Endothelial cell of umbilical vein (primary cell): ENCODE data around the gene MALSU1. TPM values are rescaled to one million over a fixed set of nuclear protein-coding genes. Genes with fewer than 3 reads are reported as not detected.

Source experiments
- BruUV-seq: library from RNA; stranded (reverse); fragments of 400-500 nt; replicated peaks from 2 replicates; lab custom pipeline; 2021; lab: Mats Ljungman, UMichigan
- CTCF ChIA-PET: fragments of 300-600, 350-600 bp; sonication (Branson Sonifier 250); formaldehyde crosslinking; loops from one replicate; lab custom pipeline; 2021; ENCODE audit warnings: antibody characterized with exemption, inconsistent platforms; lab: Charles Lee
- POLR2A ChIA-PET: fragments of 300-600, 350-600 bp; sonication (Branson Sonifier 250); formaldehyde crosslinking; loops from one replicate; lab custom pipeline; 2021; ENCODE audit warnings: antibody characterized with exemption, inconsistent platforms; lab: Charles Lee
- DNase-seq: peaks from one replicate; pipeline ENCODE4 v3.0.0-alpha.2; 2011; ENCODE audit warnings: low read depth, low spot score
- FAIRE-seq: peaks from 2 replicates; lab custom pipeline; 2011; peaks lifted over from hg19 to GRCh38; lab: Jason Lieb, UNC
- H2AFZ ChIP-seq: 2 replicates; pipeline ENCODE4 v1.6.0; 2012; ENCODE audit warnings: low read depth, low read length, control low read depth, inconsistent platforms
- H3K27ac ChIP-seq: 2 replicates; pipeline ENCODE4 v1.5.1; 2011; ENCODE audit warnings: low read depth, mild to moderate bottlenecking, control low read depth, low read length, moderate library complexity; ENCODE audit not compliant: insufficient read depth
- H3K27me3 ChIP-seq, 2 experiments: 2 replicates each; pipeline versions ENCODE4 v1.6.0 to v1.6.1; 2011; ENCODE audit warnings: low read length in 2 of 2, mixed read lengths in 1 of 2; ENCODE audit not compliant: control insufficient read depth in 2 of 2, insufficient read depth in 2 of 2
- H3K36me3 ChIP-seq, 2 experiments: 2 replicates in 1 of 2; 3 replicates in 1 of 2; pipeline ENCODE4 v1.5.1; 2011; ENCODE audit warnings: low read length in 2 of 2, mild to moderate bottlenecking in 1 of 2, moderate library complexity in 1 of 2; ENCODE audit not compliant: control insufficient read depth in 2 of 2, insufficient read depth in 2 of 2; ENCODE audit errors: extremely low read depth in 1 of 2
- H3K4me1 ChIP-seq: 3 replicates; pipeline ENCODE4 v1.5.1; 2011; ENCODE audit warnings: mild to moderate bottlenecking, low read length; ENCODE audit not compliant: control insufficient read depth, insufficient read depth; ENCODE audit errors: extremely low read depth
- H3K4me2 ChIP-seq: 2 replicates; pipeline ENCODE4 v1.6.1; 2011; ENCODE audit warnings: low read length, control low read depth, mixed read lengths; ENCODE audit not compliant: insufficient read depth
- H3K4me3 ChIP-seq, 3 experiments: fragments of 200-600 bp in 1 of 3; sonication (generic), shearing (Covaris generic) in 1 of 3; replicated peaks in 1 of 3; 2 replicates each; pipeline ENCODE4 v1.5.1; 2011 to 2016; ENCODE audit warnings: control low read depth in 3 of 3, low read length in 3 of 3, mild to moderate bottlenecking in 2 of 3, inconsistent platforms in 1 of 3, low read depth in 1 of 3, moderate library complexity in 1 of 3; ENCODE audit not compliant: insufficient read depth in 1 of 3
- H3K79me2 ChIP-seq: 2 replicates; pipeline ENCODE4 v1.6.0; 2012; ENCODE audit warnings: low read length, inconsistent platforms; ENCODE audit not compliant: control insufficient read depth, insufficient read depth
- H3K9ac ChIP-seq: replicated peaks from 2 replicates; pipeline ENCODE3; 2011; ENCODE audit warnings: low read length, control low read depth; ENCODE audit not compliant: insufficient read depth; ENCODE audit errors: extremely low read depth
- H3K9me1 ChIP-seq: replicated peaks from 3 replicates; pipeline ENCODE4 v1.6.0; 2011; ENCODE audit warnings: mild to moderate bottlenecking, low read length; ENCODE audit not compliant: control insufficient read depth, insufficient read depth; ENCODE audit errors: extremely low read depth
- H3K9me3 ChIP-seq: replicated peaks from 2 replicates; pipeline ENCODE4 v1.5.1; 2012; ENCODE audit warnings: low read length, inconsistent platforms; ENCODE audit not compliant: control insufficient read depth, insufficient read depth
- H4K20me1 ChIP-seq: replicated peaks from 2 replicates; pipeline ENCODE3; 2011; ENCODE audit warnings: mild to moderate bottlenecking, low read length; ENCODE audit not compliant: control insufficient read depth, insufficient read depth; ENCODE audit errors: extremely low read depth
- CTCF ChIP-seq, 2 donors: IDR thresholded peaks; 1 replicate in 1 of 2; 2 replicates in 1 of 2; pipeline ENCODE4 v1.5.1; 2011; ENCODE audit warnings: low read length in 2 of 2, mild to moderate bottlenecking in 2 of 2, moderate library complexity in 2 of 2, control low read depth in 1 of 2, inconsistent platforms in 1 of 2, low read depth in 1 of 2; ENCODE audit not compliant: insufficient read depth in 1 of 2; ENCODE audit errors: extremely low read depth in 1 of 2
- EZH2 ChIP-seq: IDR thresholded peaks from 2 replicates; pipeline ENCODE4 v1.6.1; 2012; ENCODE audit warnings: borderline replicate concordance, low read depth, mild to moderate bottlenecking, moderate library complexity, low read length, inconsistent platforms; ENCODE audit not compliant: severe bottlenecking
- FOS ChIP-seq: IDR thresholded peaks from 2 replicates; pipeline ENCODE4 v1.6.1; 2011; ENCODE audit warnings: mild to moderate bottlenecking, low read length, moderate library complexity, borderline replicate concordance; ENCODE audit not compliant: insufficient read depth
- GATA2 ChIP-seq: IDR thresholded peaks from 2 replicates; pipeline ENCODE4 v1.7.0; 2011; ENCODE audit warnings: low read depth, mild to moderate bottlenecking, moderate library complexity, mixed read lengths, low read length; ENCODE audit not compliant: insufficient read length, insufficient read depth
- JUN ChIP-seq: IDR thresholded peaks from 2 replicates; pipeline ENCODE4 v1.6.1; 2011; ENCODE audit warnings: borderline replicate concordance, low read depth; ENCODE audit not compliant: insufficient read length, insufficient read depth
- MAX ChIP-seq: IDR thresholded peaks from 2 replicates; pipeline ENCODE4 v1.6.1; 2011; ENCODE audit not compliant: insufficient read depth, insufficient read length
- MYC ChIP-seq: IDR thresholded peaks from one replicate; pipeline ENCODE4 v1.6.1; 2011; ENCODE audit warnings: mild to moderate bottlenecking, low read depth, low read length
- POLR2A ChIP-seq: IDR thresholded peaks from 2 replicates; pipeline ENCODE4 v1.6.1; 2012; ENCODE audit warnings: low read depth, mild to moderate bottlenecking, control low read depth, low read length
- POLR2AphosphoS5 ChIP-seq: IDR thresholded peaks from 2 replicates; pipeline ENCODE4 v1.6.1; 2012; ENCODE audit warnings: low read depth, mild to moderate bottlenecking, control low read depth, low read length, moderate library complexity; ENCODE audit not compliant: insufficient read depth
- dilution Hi-C: fragments of 300-500 bp; cut with MboI; formaldehyde crosslinking; loops from one replicate; pipeline ENCODE4 v1.15.0; 2019; ENCODE audit warnings: low sequenced_read_pairs; ENCODE audit not compliant: extremely low pct_ligation_motif_present
- intact Hi-C: fragments of 100-400 bp; cut with micrococcal nuclease; formaldehyde crosslinking; loops from one replicate; pipeline ENCODE4 v1.10.0; 2022
- polyA plus RNA-seq, 4 experiments: library from polyadenylated mRNA; depleted of rRNA in 3 of 4; stranded (reverse) in 3 of 4; unstranded in 1 of 4; fragments of >200 nt; gene quantifications; 2 replicates each; pipeline versions ENCODE4 v1.2.1 to v1.2.3, GENCODE V29; 2011 to 2012; ENCODE audit warnings: missing spikeins in 1 of 4
- total RNA-seq: library from RNA; stranded (reverse); gene quantifications from 2 replicates; pipeline ENCODE4 v1.2.3, GENCODE V29; 2021

The MALSU1 gene
- total and polyA plus RNA-seq, 2 donors (not counting 3 experiments of a cell fraction or from before 2014, with no cell fraction given) = 62.6 to 68.0 TPM

GRCh38 chr7:23264916-23265458, 34.2 kb upstream of the MALSU1 start:
- ChIA-PET POLR2A (no interaction called here), CTCF (interaction anchor here (0.9 to 8.2 kb wide), 7 partner anchors 7 to 282 kb away, joined by 3 to 55 read pairs (median 3); no protein-coding TSS in a partner anchor)
- no peak for DNase-seq
- Histone ChIP-seq H3K36me3 (no peaks in the 10 kb centered on the region), H3K9ac (no peak overlapping the region), H3K27ac (no peak overlapping the region), H3K9me1 (no peaks in the 10 kb centered on the region), H3K4me3 (no peak overlapping the region), H3K27me3 (peaks cover 0 to under 1% of the 10 kb centered on the region in 2 experiments), H2AFZ (no peak overlapping the region), H3K4me1 (no peaks in the 10 kb centered on the region), H3K4me2 (no peak overlapping the region), H4K20me1 (no peaks in the 10 kb centered on the region), H3K9me3 (no peaks in the 10 kb centered on the region), H3K79me2 (no peaks in the 10 kb centered on the region)
- intact Hi-C loops = loop anchor here (10.0 kb wide), 1 partner anchor 740 kb away; no protein-coding TSS in a partner anchor
- no TSS peak for BruUV-seq
- dilution Hi-C loops = no loop called here
- TF ChIP-seq MAX = no peak
- no peak for TF ChIP-seq GATA2
- no peak for TF ChIP-seq JUN
- TF ChIP-seq EZH2 = no peak
- no peak for TF ChIP-seq MYC
- FAIRE-seq = no peak

GRCh38 chr7:23266918-23267317, 32.2 kb upstream of the MALSU1 start:
- Histone ChIP-seq H4K20me1 (no peaks in the 10 kb centered on the region), H3K27me3 (no peaks in the 10 kb centered on the region), H3K4me1 (no peaks in the 10 kb centered on the region), H3K79me2 (no peaks in the 10 kb centered on the region), H3K9me1 (no peaks in the 10 kb centered on the region), H2AFZ (no peak overlapping the region), H3K9ac (no peak overlapping the region), H3K4me2 (no peak overlapping the region), H3K27ac (no peak overlapping the region), H3K4me3 (no peak overlapping the region), H3K36me3 (no peaks in the 10 kb centered on the region), H3K9me3 (no peaks in the 10 kb centered on the region)
- no TSS peak for BruUV-seq
- no peak for FAIRE-seq
- dilution Hi-C loops = no loop called here
- ChIA-PET POLR2A (no interaction called here), CTCF (interaction anchor here (0.8 kb wide), 1 partner anchor 280 kb away, joined by 3 read pairs; no protein-coding TSS in a partner anchor)
- intact Hi-C loops = loop anchor here (10.0 kb wide), 1 partner anchor 742 kb away; no protein-coding TSS in a partner anchor
- TF ChIP-seq GATA2 = no peak
- no peak for TF ChIP-seq EZH2
- no peak for TF ChIP-seq JUN
- TF ChIP-seq POLR2A = no peak
- TF ChIP-seq MYC = no peak
- TF ChIP-seq MAX = no peak
- TF ChIP-seq FOS = no peak
- no peak for TF ChIP-seq POLR2AphosphoS5
- no peak for TF ChIP-seq CTCF (IDR thresholded peaks at IDR 0.05; ENCODE audit: extremely low read depth in 1 of 2, insufficient read depth in 1 of 2, low read depth in 1 of 2, low read length in 2 of 2)
- DNase-seq = no peak
